Retinal pigment epithelial cell (primary cell): ENCODE measurements around the gene SNX14.

Source experiments
- DNase-seq: peaks from one replicate; pipeline ENCODE4 v3.0.0-alpha.2; 2010; ENCODE audit warnings: low read depth
- H3K4me3 ChIP-seq: 2 replicates; pipeline ENCODE4 v1.5.1; 2011; ENCODE audit warnings: mild to moderate bottlenecking, low read length, control low read depth, moderate library complexity
- CTCF ChIP-seq: conservative IDR thresholded peaks from 2 replicates; pipeline ENCODE4 v1.5.1; 2011; ENCODE audit warnings: low read depth, low read length, control low read depth, inconsistent platforms

Gene SNX14

GRCh38 chr6:85610182-85610895 is 16.7 kb upstream of the SNX14 start:
- no peak overlapping the region for H3K4me3 ChIP-seq
- DNase-seq: no peak

GRCh38 chr6:85602100-85602499 is 8.4 kb upstream of the SNX14 start:
- no peak for TF ChIP-seq CTCF
- no peak for DNase-seq
- no peak overlapping the region for H3K4me3 ChIP-seq

More at GRCh38 chr6:85610182-85610895, 16.7 kb upstream of the SNX14 start:
- TF ChIP-seq CTCF: no peak

- H3K4me3 ChIP-seq: no peak overlapping the region
- no peak for TF ChIP-seq CTCF
- no peak for DNase-seq
Measured at GRCh38 chr6:85600713-85601313, 7.2 kb upstream of the SNX14 start.

GRCh38 chr6:85594197-85594930 is 706 bp upstream of the SNX14 start:
- H3K4me3 ChIP-seq: peak overlapping the region; percentile 80
- DNase-seq: no peak
- no peak for TF ChIP-seq CTCF

DNA sequence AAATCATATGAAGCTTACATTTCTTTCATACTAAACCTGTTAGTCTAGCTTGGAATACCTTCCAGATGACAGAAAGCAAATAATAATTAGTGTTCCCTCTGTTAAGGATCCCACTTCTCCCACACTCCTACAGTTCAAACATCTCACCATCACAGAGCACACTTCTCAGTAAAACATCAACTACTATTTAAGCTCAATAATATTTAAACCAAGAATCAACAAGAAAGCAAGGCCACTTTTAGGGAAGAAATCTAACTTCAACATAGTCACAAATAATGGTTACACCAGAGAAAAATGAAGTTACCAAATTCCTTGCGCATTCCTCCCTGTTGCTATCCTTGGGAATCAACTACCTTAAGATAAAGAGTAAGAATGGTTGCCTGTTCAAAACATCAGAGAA is 1.6 kb downstream of the SNX14 start:
- TF ChIP-seq CTCF: no peak
- no peak for DNase-seq
- H3K4me3 ChIP-seq: no peak overlapping the region

GRCh38 chr6:85591207-85591606 is 2.5 kb downstream of the SNX14 start:
- no peak for DNase-seq
- no peak for TF ChIP-seq CTCF
- no peak overlapping the region for H3K4me3 ChIP-seq
